Raji (cell line): ENCODE data around the gene COL11A1.

Source experiments
- POLR2A ChIP-seq: IDR thresholded peaks from 2 replicates; pipeline ENCODE4 v1.6.1; 2011; ENCODE audit warnings: low read depth, low read length, control low read depth; ENCODE audit not compliant: insufficient read depth

The COL11A1 gene

DNA sequence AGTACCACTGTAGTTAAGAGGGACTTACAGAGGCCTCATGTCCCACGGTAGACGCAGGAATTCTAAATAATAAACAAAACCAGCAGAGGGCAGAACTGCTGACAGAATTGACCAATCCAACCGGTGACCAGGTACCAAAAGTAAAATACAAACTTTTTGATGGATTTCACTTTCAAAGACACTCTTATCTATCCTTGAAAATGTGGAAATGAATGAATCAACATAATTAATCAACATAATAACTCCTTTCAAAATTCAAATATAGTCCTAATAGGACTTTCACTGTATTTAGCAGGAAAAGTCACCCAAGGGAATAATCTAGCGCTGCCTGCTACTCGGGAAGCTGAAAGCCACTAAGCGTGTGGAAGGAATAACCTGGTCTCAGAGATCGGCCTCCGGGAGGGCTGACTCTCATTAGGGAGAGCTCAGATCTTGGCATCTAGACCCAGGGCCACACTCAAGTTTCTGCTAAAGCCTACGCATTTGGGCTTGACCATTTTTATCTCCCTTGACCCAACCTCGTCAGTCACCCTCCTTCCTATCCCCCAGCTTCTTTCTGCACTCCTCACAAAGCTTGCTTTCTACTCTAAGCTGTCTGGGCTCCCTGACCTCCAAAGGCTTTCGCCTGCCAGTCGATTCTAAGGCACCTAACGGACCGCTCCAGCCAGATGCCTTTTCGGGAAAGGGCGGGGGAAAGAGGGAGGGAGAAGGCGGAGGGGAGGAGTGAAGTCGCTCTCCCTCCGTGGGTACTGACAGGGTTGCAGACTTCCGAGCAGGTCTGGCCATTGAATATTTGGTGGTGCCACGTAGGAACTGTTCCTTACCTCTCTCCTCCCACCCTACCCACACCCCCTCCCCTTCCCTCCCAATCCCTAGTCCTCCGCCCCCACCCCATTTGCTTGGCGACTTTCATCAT, 1.6 kb downstream of the COL11A1 start:
- no peak for TF ChIP-seq POLR2A

DNA sequence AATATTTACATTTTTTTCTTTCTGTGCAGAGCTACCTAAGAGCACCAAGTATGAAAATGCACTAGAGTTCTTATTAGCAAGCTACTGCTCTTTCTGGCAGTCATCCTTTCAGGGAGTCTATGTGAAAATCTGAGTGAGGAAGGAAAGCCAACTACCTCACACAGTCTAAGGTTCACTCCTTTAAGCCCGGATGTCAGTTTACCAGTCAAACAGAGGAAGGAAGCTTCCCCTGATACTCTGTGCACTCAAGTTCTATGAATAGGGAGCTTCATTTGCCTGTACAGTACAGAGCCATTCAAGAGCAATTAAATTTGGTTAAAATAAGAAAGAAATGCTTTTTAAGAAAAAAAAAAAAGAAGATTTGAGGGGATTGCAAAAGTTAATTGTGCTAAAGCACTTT, 6.9 kb downstream of the COL11A1 start:
- TF ChIP-seq POLR2A: no peak

DNA sequence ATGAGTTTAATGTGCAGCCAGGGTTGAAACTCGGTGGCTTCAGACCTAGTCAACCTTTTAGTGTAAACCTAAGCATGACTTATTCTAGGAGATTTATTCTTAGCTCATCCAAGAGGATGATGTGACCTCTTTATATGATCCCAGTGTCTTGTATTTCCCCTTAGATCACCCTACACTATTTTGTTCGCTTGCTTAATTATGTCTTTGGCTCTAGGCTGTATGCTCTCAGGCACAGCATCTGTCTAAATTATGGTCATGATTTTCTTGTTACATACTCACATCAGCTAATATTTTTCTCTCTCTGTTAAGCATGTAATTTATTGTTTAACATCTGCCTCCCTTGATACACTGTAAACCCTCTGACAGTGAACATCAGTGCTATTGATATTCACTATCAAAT, 19.1 kb downstream of the COL11A1 start:
- no peak for TF ChIP-seq POLR2A

DNA sequence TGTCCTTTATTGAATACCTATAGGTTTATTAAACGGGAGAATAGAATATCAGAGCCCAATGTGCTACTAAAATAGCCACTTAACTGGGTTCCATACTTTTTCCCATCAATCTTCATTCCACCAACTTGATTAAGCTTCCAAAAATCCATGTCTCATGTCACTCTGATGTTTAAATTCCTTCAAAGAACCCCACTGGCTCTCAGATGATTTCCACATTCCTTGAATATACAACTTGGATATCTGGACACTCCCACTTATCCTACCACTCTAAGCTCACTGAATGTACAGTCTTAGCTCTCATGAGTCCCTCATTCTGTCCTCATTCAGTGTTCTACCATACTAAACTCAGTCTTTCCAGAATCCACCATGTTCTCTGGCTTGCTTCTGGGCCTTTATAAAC, 21.1 kb downstream of the COL11A1 start:
- no peak for TF ChIP-seq POLR2A

DNA sequence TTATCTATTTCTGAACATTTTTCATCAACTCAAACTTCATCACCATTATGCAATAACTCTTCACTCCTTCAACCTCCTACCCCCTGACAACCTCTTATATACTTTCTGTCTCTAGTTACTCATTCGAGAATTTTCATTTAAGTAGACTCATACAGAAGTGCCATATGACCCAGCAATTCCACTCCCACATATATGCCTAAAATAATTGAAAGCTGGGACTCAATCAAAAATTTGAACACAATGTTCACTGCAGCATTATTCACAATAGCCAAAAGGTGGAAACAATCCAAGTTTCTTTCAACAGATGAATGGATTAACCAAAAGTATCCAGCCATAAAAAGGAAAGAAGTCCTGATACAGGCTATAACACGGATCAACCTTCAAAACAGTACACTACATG, 24.1 kb downstream of the COL11A1 start:
- no peak for TF ChIP-seq POLR2A

DNA sequence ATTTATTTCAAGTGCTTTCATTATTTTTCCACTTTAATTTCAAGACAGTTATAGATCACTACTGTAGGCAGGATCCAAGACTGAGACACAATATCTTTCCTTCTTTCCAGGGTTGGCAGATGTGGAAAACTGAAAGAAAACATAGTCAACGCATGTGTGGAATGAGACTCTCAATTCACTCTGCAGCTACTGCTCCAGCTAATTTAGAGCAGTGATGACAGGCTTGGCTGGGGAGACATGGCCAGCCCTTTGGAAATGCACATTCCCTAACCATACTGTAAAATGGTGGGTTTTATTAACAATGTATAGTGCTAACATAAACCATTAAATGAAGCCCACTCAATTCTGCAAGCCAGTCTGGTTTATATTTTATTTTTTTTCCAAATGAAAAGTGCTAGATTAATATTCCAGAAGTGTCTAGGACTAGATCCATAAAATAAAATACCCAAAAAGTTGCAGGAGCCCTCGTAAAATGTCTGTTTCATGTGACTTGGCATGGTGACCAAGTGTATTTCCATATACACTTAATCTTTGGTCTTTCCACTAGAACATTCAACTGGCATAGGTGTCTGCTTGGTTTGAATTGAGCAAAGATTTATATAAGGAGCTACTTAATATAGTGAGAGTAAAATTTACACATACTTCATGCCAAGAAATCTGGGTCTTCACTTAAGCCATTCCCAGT, 32.9 kb downstream of the COL11A1 start:
- no peak for TF ChIP-seq POLR2A

DNA sequence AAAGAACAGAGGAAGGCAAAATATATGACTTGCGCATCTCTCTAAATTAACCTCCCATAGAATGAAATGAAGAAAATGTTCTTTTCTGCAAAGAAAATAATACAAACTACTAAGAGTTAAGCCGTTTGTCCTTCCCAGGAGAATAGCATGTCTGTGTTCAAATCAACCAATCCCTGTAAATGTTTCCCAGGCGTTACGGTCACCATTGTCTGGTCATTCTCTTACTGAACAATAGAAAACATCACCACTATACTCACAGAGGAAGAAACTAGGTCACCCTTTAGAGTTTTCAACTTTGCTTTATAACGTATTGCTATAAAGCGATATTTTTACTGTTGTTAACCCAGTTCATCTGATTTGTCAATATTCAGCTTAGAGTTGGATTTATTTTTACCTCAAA, 34.1 kb downstream of the COL11A1 start:
- TF ChIP-seq POLR2A: no peak

DNA sequence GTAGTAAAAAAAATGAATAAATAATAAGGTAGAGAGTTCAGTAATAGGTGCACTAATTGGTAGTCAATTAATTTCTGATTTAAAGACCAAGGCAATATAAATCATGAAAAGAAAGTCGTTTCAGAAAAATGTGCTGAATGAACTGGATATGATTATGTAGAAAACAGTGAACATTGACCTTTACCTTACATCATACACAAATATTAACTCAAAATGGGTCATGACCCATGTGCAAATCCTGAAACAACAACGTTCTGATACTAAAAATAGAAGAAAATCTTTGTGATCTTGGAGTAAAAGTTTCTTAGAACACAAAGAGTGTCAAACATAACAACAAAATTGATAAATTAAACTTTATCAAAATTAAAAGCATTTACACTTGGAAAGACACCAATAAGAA, 39.1 kb downstream of the COL11A1 start:
- no peak for TF ChIP-seq POLR2A

DNA sequence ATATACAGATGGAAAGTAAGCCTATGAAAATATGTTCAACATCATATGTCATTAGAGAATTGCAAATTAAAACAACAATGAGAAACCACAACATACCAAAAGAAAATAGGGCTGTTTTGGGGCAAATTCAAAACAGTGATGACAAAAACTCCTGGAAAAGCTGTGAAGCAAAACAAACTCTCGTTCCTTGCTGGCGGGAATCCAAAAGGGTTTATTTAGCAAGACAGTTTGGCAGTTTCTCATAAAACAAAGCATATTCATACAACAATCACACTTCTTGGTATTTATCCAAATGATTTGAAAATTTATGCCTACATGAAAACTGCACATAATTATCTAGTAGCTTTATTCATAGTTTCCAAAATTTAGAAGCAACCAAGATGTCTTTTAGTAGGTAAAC, 44.4 kb downstream of the COL11A1 start:
- TF ChIP-seq POLR2A: no peak

DNA sequence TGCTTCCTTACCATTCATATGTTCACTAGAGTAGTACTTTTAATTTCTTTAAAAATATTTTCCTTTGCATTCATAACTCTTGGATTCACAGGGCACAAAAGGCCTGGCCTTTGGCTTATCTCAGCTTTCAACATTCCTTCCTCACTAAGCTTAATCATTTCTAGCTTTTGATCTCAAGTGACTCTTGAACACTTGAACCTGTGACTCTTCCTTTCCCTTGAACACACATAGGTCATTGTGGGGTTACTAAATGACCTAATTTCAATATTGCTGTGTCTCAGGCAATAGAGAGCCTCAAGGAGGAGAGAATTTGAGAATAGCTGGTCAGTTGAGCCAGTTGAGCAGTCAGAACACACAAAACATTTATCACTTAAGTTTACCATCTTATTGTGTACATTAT, 49.9 kb downstream of the COL11A1 start:
- no peak for TF ChIP-seq POLR2A

DNA sequence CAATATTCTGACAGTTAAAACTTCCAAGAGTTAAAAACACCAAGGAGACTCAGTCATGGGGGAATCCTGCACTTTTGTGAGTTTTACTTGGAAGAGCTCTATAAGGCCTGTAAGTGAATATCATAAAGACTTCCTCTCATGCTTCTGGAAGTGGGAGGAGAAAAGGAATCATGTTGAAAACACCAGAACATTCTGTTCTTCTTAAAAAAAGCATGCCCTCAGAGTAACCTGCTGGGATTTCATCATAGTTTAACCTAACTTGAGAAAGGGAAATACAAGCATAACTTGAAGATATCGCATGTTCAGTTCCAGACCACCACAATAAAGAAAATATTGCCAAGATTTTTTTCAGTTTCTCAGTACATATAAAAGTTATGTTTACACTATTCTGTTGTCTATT, 51.9 kb downstream of the COL11A1 start:
- TF ChIP-seq POLR2A: no peak

DNA sequence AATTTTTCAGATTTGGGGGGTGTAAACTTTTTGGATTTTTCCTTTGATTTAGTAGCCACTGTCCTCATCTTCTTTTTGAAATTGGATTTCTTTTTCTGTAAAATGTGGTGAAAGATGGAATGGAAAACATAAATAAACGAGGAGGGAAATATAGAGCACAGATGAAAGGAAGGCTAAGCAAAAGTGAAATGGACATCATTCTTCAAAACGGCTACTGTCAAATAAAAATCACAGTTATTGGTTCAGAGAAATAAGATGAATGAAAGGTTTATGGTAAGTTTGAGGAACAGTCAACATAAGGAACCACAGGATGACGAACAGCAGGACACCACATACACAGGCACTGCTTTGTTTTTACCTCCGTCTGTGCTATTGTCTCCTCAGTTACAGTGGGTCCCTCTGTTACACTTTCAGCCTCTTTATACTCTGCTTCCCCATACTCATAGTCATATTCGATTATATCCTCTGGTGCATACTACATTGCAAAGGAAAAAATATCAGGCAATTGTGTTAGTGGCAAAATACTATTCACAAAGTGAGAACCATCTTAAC, 82.4 kb downstream of the COL11A1 start:
- TF ChIP-seq POLR2A: no peak

DNA sequence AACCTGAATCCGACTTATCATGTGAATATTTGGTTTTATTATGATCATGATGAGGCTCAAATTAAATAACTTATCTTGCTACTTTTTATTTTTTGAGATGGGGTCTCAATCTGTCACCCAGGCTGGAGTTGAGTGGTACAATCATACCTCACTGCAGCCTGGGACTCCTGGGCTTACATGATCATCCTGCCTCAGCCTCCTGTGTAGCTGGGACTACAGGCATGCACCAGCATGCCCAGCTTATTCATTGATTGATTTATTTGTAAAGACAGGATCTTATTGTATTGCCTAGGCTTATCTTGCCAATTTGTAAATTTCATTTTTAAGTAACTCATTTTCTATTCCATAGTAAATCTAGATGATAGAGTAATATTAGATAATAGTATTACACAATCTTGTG, 84.3 kb downstream of the COL11A1 start:
- TF ChIP-seq POLR2A: no peak

DNA sequence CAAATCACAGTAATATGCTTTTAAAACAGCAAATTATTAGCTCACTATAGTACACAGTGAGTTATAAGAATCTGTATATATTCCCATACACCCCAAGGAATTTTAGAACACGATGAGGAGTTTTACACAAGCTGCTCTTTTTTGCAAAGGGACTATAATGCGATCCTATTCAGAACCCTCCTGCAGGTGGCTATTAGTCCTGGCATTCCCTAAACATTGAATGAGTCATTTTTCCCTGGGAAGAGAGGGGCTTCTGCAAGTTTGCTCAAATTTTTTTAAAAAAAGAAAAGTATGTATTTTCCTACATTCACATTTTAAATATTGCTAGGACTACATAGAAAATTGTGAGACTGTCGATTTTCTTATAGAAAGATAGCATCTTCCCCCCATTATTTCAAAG, 106.3 kb downstream of the COL11A1 start:
- no peak for TF ChIP-seq POLR2A

DNA sequence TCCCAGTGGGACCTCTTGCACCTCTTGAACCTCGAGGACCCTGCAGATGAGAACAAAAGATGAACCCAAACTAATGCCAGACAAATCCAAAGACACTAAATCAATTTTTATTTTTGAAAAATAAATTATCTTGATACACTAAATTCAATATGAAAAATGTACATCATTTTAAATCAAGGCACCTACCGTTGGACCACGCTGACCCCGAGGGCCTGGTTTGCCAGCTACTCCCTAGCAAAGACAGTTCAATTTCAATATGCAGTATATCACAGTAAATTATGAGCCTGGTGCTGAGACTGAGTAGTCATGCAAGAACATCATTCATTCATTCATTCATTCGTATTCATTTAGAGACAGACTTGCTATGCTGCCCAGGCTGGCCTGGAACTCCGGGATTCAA, 129.4 kb downstream of the COL11A1 start:
- TF ChIP-seq POLR2A: no peak

DNA sequence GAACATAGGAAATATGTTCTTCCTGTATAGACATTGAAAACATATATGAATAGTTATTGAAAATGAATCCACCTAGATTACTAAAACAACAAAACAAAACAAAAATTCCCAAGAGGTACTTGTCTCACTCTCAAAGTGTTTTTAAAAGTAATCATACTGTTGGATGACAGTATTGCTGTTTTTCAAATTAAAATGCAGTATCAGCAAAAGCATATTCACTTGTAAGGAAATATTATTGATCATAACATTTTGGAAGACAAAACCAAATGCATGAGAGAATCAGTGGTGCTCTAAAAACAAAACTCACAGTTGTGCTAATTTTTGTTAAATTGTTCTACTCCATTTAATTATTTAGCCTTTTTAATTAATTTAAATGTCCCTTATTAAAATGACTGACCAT, 131.0 kb downstream of the COL11A1 start:
- TF ChIP-seq POLR2A: no peak
